CD4-positive, alpha-beta T cell treated with Interleukin-21 for 1 hour (primary cell): ENCODE data around the gene SNCAIP.
"Not testable (repeated sequence)": the region's sequence is repeated elsewhere in the genome, so short reads cannot be mapped to it uniquely, and the experiment has no call there.

Experiments
- DNase-seq: peaks from one replicate; pipeline ENCODE4 v3.0.0-alpha.2; 2020

The SNCAIP gene

GRCh38 chr5:122471031-122471751, 159.2 kb downstream of the SNCAIP start:
- no peak for DNase-seq

GRCh38 chr5:122471752-122472061, 159.7 kb downstream of the SNCAIP start:
- no peak for DNase-seq

- no peak for DNase-seq
These were observed 161.3 kb downstream of the SNCAIP start for GRCh38 chr5:122473138-122473843.

GRCh38 chr5:122473941-122474340, 161.9 kb downstream of the SNCAIP start:
- no peak for DNase-seq

- DNase-seq, result no peak
These were observed 166.9 kb downstream of the SNCAIP start for GRCh38 chr5:122478741-122479442.

GRCh38 chr5:122480146-122480545, 168.1 kb downstream of the SNCAIP start:
- DNase-seq, result no peak

- no peak for DNase-seq
These were observed 172.1 kb downstream of the SNCAIP start for GRCh38 chr5:122484103-122484502.

- no peak for DNase-seq
These were observed 173.2 kb downstream of the SNCAIP start for GRCh38 chr5:122485226-122485625.

GRCh38 chr5:122486616-122487015, 174.6 kb downstream of the SNCAIP start:
- DNase-seq, result not testable (repeated sequence)

GRCh38 chr5:122490718-122491117, 178.7 kb downstream of the SNCAIP start:
- no peak for DNase-seq

GRCh38 chr5:122492675-122493074, 180.6 kb downstream of the SNCAIP start:
- DNase-seq, result no peak

- DNase-seq, result no peak
These were observed 181.3 kb downstream of the SNCAIP start for GRCh38 chr5:122493091-122494021.

GRCh38 chr5:122494109-122494508, 182.1 kb downstream of the SNCAIP start:
- no peak for DNase-seq

- DNase-seq, result no peak
These were observed 186.1 kb downstream of the SNCAIP start for GRCh38 chr5:122498163-122498562.

GRCh38 chr5:122499585-122499984, 187.5 kb downstream of the SNCAIP start:
- DNase-seq, result no peak

GRCh38 chr5:122500245-122501088, 188.4 kb downstream of the SNCAIP start:
- no peak for DNase-seq

GRCh38 chr5:122501089-122501435, 189.0 kb downstream of the SNCAIP start:
- DNase-seq, result no peak

- DNase-seq, result no peak
These were observed 195.0 kb downstream of the SNCAIP start for GRCh38 chr5:122507045-122507444.

- no peak for DNase-seq
These were observed 195.5 kb downstream of the SNCAIP start for GRCh38 chr5:122507581-122507980.

- DNase-seq, result no peak
These were observed 196.6 kb downstream of the SNCAIP start for GRCh38 chr5:122508623-122509022.
